B cell (primary cell): ENCODE results near the gene SLC1A2.

Experiments used
- CTCF ChIP-seq: fragments of 200-600 bp; IDR thresholded peaks from one replicate; pipeline ENCODE4 v1.8.0; 2022; ENCODE audit warnings: antibody characterized with exemption, mild to moderate bottlenecking
- EZH2 ChIP-seq: IDR thresholded peaks from 2 replicates; pipeline ENCODE4 v1.6.1; 2012; ENCODE audit warnings: borderline replicate concordance, low read depth, mild to moderate bottlenecking, moderate library complexity, low read length; ENCODE audit not compliant: insufficient read depth, poor library complexity, severe bottlenecking

DNA sequence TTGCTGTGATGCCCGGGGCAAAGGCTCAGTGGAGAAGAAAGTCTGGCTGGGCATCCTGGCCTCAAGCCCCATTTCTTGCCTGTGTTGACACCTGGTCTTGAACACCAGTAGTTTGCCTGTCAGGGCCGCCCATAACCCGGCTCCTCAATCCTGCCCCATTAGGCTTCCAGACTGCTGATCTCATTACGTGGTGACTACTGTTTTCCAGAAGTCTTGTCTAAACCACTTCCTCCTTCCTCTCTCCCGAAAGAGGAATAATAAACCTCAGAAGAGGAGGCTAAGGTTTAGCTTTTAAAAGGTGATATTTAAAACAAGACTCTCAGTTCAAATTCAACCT is 182.7 kb downstream of the SLC1A2 start:
- TF ChIP-seq CTCF (no peak), EZH2 (no peak)
